VCaP (cell line): Measurements from ENCODE around the gene PDZD2.

Source experiments
- H3K27ac ChIP-seq: fragments of 450-650 bp; 2 replicates; pipeline ENCODE4 v1.5.1; 2017
- CTCF ChIP-seq: fragments of 450-650 bp; conservative IDR thresholded peaks from 2 replicates; pipeline ENCODE4 v1.5.1; 2017; ENCODE audit warnings: mild to moderate bottlenecking, moderate library complexity

PDZD2 gene

GRCh38 chr5:31637851-31638250 lies 1.1 kb upstream of the PDZD2 start:
- no peak for TF ChIP-seq CTCF
- H3K27ac ChIP-seq, result peak overlapping the region; percentile 78

- H3K27ac ChIP-seq, result peak overlapping the region; percentile 78
- no peak for TF ChIP-seq CTCF
Measured at GRCh38 chr5:31638345-31638744, 586 bp upstream of the PDZD2 start.

- peak overlapping the region; percentile 78 for H3K27ac ChIP-seq
- peak; percentile 29 for TF ChIP-seq CTCF
Measured at GRCh38 chr5:31639481-31640411, 815 bp downstream of the PDZD2 start.

GRCh38 chr5:31640573-31640972 lies 1.6 kb downstream of the PDZD2 start:
- no peak for TF ChIP-seq CTCF
- H3K27ac ChIP-seq, result no peak overlapping the region

GRCh38 chr5:31641059-31641458 lies 2.1 kb downstream of the PDZD2 start:
- H3K27ac ChIP-seq, result no peak overlapping the region

GRCh38 chr5:31641575-31641974 lies 2.6 kb downstream of the PDZD2 start:
- no peak for TF ChIP-seq CTCF
- no peak overlapping the region for H3K27ac ChIP-seq

More at GRCh38 chr5:31641059-31641458, 2.1 kb downstream of the PDZD2 start:
- TF ChIP-seq CTCF, result no peak

GRCh38 chr5:31645420-31646081 lies 6.6 kb downstream of the PDZD2 start:
- TF ChIP-seq CTCF, result no peak

More at GRCh38 chr5:31645420-31646081, 6.6 kb downstream of the PDZD2 start:
- H3K27ac ChIP-seq, result no peak overlapping the region
